Ecto neural progenitor cell (in vitro differentiated cells): ENCODE data around the gene DRP2.
"Not testable (repeated sequence)": the region's sequence is repeated elsewhere in the genome, so short reads cannot be mapped to it uniquely, and the experiment has no call there.

Experiments
- DNase-seq: peaks from one replicate; pipeline ENCODE4 v3.0.0-alpha.2; 2018; ENCODE audit warnings: low spot score

Gene DRP2

GRCh38 chrX:101232316-101232715 lies 12.7 kb downstream of the DRP2 start:
- no peak for DNase-seq

DNA sequence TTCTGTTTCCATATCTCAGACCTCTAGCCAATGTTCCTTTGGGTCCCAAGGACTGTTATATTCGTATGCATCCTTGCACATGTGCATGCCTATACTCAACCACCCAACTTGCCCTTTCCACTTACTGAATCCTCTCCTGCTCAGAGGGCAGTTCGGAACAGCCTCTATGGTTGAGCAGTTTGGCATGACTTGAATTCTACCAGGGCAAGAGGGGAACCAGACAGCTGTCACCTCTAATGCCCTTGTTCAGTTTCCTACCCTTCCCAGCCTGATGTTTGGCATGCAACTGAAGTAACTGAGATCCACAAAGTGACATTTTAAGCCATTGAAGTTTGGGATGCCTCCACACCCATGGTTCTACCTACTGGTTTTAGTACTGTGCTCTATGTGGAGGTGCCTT lies 17.5 kb downstream of the DRP2 start:
- no peak for DNase-seq

DNA sequence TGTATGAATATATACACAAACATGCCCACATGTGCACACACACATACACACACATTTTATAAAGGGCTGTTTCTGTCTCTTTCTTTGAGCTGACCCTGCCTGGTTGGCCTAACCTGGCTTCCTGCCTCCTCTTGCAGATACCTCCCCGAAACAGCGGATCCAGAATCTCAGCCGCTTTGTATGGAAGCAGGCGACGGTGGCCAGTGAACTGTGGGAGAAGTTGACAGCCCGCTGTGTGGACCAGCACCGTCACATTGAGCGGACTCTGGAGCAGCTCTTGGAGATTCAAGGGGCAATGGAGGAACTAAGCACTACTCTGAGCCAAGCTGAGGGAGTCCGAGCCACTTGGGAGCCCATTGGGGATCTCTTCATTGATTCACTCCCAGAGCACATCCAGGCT lies 21.9 kb downstream of the DRP2 start:
- no peak for DNase-seq

GRCh38 chrX:101252634-101253033 lies 33.0 kb downstream of the DRP2 start:
- no peak for DNase-seq

GRCh38 chrX:101257448-101258258 lies 38.1 kb downstream of the DRP2 start:
- no peak for DNase-seq

DNA sequence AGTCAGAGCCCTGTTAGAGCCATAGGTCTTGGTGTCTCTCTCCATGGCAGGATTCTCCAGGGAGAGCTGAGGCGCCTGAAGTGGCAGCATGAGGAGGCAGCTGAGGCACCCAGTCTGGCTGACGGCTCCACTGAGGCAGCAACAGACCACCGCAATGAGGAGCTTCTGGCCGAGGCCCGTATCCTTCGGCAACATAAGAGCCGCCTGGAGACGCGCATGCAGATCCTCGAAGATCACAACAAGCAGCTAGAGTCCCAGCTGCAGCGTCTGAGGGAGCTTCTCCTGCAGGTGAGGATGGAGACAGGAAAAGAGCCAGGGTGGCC lies 38.6 kb downstream of the DRP2 start:
- DNase-seq = no peak

- no peak for DNase-seq
Observed at GRCh38 chrX:101260435-101260834, 40.8 kb downstream of the DRP2 start.

DNA sequence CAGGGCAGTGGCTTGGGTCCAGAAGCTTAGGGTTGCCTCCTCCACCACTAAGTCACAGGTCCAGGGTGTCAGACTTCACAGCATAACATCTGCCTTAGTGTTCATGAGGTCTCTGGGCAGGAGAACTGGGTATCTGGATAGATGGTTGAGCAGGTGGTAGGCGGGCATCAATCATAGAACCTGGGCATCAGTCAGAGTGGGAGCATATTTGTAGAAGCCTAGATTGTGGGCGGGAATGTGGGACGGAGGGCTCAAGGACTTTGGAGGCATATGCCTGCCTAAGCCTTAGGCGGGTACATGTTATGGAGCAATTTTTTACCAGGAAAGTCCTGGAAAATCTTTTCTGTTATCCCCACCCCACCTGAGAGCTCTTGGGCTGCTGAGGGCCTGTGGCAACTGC lies 43.0 kb downstream of the DRP2 start:
- no peak for DNase-seq

- DNase-seq = no peak
Observed at GRCh38 chrX:101263766-101264165, 44.2 kb downstream of the DRP2 start.

GRCh38 chrX:101265869-101266428 lies 46.4 kb downstream of the DRP2 start:
- DNase-seq = no peak

- no peak for DNase-seq
Observed at GRCh38 chrX:101274198-101274597, 54.6 kb downstream of the DRP2 start.

DNA sequence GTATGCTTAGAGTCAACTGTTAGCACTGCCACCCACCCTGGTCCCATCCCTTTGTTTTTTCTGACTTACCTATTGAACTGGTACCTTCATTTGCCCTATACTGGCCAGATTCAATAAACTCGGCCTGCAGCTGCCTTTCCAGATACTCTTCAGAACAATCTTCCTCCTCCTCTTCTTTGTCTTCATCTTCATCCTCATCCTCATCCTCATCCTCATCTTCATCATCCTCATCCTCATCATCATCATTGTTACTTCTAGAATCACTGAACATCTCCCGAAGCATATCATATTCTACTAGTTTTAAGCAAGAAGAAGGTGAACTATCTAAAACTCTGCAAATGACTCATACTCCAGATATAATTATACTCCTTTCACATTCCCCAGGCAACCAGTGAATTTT lies 56.7 kb downstream of the DRP2 start:
- DNase-seq = no peak

DNA sequence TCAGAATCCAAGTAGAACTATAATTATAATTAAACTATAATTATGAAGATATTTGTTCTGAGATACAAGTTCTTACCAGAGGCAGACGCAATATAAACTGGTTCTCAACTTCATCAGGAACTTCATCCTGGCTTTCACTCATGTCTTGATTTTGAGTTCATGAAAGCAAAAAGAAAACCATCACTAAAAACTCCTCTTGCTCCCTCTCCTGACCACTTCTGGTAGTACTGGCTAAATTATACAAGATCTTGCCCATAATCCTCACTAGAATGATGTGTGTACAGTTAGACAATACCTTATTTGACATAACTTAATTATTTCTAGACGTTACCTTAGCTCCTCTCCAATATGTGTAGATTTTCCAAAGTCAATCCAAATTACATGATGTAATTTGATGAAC lies 67.8 kb downstream of the DRP2 start:
- no peak for DNase-seq

DNA sequence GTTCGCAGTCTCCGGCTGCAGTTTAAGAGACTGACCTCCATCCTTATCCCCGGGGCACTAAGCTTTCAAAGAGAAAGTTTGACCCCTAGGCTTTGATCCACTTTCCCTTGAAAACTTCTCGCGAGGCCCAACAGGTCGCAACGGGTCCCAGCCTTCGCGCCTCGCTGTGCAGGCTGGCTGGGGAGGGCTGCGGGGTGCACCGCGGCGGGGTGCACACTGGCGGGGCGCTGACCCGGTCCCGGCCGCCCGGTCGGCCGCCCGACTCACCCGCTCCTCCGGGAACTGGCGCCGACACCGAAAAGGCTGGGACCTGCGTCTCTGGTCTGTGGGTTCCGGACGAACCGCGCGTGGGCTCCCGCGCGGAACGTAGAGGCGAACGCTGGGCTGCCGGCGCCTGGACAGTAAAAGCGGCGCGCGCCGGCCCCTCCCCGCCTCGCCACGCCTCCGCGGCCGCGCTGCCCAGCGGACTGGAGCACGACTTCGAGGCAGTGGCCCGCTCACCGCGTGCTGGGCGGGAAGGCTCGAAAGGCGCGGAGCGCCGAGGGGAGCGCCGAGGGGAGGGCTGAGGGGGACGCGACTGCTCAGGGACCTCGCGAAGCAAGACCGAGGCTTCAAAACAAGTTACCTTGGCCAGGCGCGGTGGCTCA lies 71.5 kb downstream of the DRP2 start, which contains the start of gene TAF7L:
TSS of gene TAF7L (minus strand) at position 378 of the 647 bp plus-strand sequence. CDS start 3,791 bp downstream, outside the sequence.
- no peak for DNase-seq

GRCh38 chrX:101295603-101296002 lies 76.0 kb downstream of the DRP2 start:
- not testable (repeated sequence) for DNase-seq

GRCh38 chrX:101303790-101304189 lies 84.2 kb downstream of the DRP2 start:
- no peak for DNase-seq
